A673 (cell line): Measurements from ENCODE around the gene FCHSD2. TPM values are rescaled to one million over a fixed set of nuclear protein-coding genes. Genes with fewer than 3 reads are reported as not detected.
A peak's percentile ranks its signal among the peaks of the same experiment; 100 is the strongest.

Experiments used
- BruUV-seq: library from RNA; stranded (reverse); fragments of 400-500 nt; replicated peaks from 2 replicates; lab custom pipeline; 2021; lab: Mats Ljungman, UMichigan
- CTCF ChIA-PET: fragments of 300-600 bp; sonication (Branson Sonifier 250); formaldehyde crosslinking; loops from one replicate; lab custom pipeline; 2022; ENCODE audit warnings: antibody characterized with exemption; lab: Charles Lee
- POLR2A ChIA-PET: fragments of 300-600 bp; sonication (Branson Sonifier 250); formaldehyde crosslinking; loops from one replicate; lab custom pipeline; 2022; ENCODE audit warnings: antibody characterized with exemption; ENCODE audit not compliant: low non-redundant PET; lab: Charles Lee
- DNase-seq: peaks from one replicate; pipeline ENCODE4 v3.0.0-alpha.2; 2015; ENCODE audit warnings: low spot score
- H3K27ac ChIP-seq: fragments of 200-600 bp; sonication (generic); 2 replicates; pipeline ENCODE4 v1.5.1; 2016; ENCODE audit warnings: mixed run types, low read depth, mild to moderate bottlenecking, mixed read lengths, antibody characterized with exemption, low read length; ENCODE audit not compliant: poor library complexity, severe bottlenecking
- H3K27me3 ChIP-seq: fragments of 200-600 bp; sonication (generic); replicated peaks from 2 replicates; pipeline ENCODE4 v1.6.1; 2017; ENCODE audit warnings: mixed run types, low read depth, mild to moderate bottlenecking, mixed read lengths, antibody characterized with exemption, low read length; ENCODE audit not compliant: insufficient read depth, poor library complexity
- H3K36me3 ChIP-seq: fragments of 200-600 bp; sonication (generic); 2 replicates; pipeline ENCODE4 v1.6.1; 2016; ENCODE audit warnings: mixed run types, mild to moderate bottlenecking, mixed read lengths, antibody characterized with exemption, low read length; ENCODE audit not compliant: insufficient read depth, poor library complexity, severe bottlenecking
- H3K4me1 ChIP-seq: fragments of 200-600 bp; sonication (generic); 2 replicates; pipeline ENCODE4 v1.6.1; 2017; ENCODE audit warnings: mixed run types, mild to moderate bottlenecking, mixed read lengths, antibody characterized with exemption, low read length; ENCODE audit not compliant: insufficient read depth, poor library complexity, severe bottlenecking
- H3K4me3 ChIP-seq: fragments of 200-600 bp; sonication (generic); 2 replicates; pipeline ENCODE4 v1.5.1; 2016; ENCODE audit warnings: low read depth, mixed run types, mild to moderate bottlenecking, mixed read lengths, low read length; ENCODE audit not compliant: poor library complexity, severe bottlenecking
- H3K9me3 ChIP-seq: fragments of 200-600 bp; sonication (generic); 2 replicates; pipeline ENCODE4 v1.6.1; 2016; ENCODE audit warnings: mixed run types, low read depth, mild to moderate bottlenecking, mixed read lengths, antibody characterized with exemption, low read length; ENCODE audit not compliant: poor library complexity, severe bottlenecking
- EZH2 ChIP-seq: fragments of 200-600 bp; sonication (generic); IDR thresholded peaks from 2 replicates; pipeline ENCODE4 v1.6.1; 2017; ENCODE audit warnings: borderline replicate concordance, low read depth, mild to moderate bottlenecking, mixed read lengths, antibody characterized with exemption, low read length; ENCODE audit not compliant: poor library complexity, severe bottlenecking
- intact Hi-C: fragments of 100-400 bp; cut with micrococcal nuclease; formaldehyde crosslinking; loops from one replicate; pipeline ENCODE4 v1.10.0; 2022; ENCODE audit not compliant: unreplicated experiment
- total RNA-seq: library from RNA; stranded (reverse); gene quantifications from 2 replicates; pipeline ENCODE4 v1.2.3, GENCODE V29; 2021
- TF ChIP-seq, protein P1 (sequence below): fragments of 300-800, 200-600 bp; sonication (generic); conservative IDR thresholded peaks from 2 replicates; pipeline ENCODE4 v1.5.1; 2017; ENCODE audit warnings: low read depth, mild to moderate bottlenecking, antibody characterized with exemption, low read length, moderate library complexity, mixed read lengths

FCHSD2 gene
- total RNA-seq, 1 experiment from 2014 or later, result 44.7 TPM

DNA sequence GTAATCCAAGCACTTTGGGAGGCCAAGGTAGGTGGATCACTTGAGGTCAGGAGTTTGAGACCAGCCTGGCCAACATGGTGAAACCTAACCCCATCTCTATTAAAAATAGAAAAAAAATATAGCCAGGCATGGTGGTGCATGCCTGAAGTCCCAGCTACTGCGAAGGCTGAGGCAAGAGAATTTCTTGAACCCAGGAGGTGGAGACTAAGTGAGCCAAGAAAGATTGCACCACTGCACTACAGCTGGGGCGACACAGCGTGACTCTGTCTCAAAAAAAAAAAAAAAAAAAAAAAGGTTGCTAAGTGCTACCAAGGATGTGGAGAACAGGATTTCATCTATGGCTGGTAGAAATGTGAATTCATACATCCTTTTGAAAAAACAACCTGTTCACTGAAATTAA lies 291.3 kb downstream of the FCHSD2 start:
- CTCF ChIA-PET, result no interaction called here

DNA sequence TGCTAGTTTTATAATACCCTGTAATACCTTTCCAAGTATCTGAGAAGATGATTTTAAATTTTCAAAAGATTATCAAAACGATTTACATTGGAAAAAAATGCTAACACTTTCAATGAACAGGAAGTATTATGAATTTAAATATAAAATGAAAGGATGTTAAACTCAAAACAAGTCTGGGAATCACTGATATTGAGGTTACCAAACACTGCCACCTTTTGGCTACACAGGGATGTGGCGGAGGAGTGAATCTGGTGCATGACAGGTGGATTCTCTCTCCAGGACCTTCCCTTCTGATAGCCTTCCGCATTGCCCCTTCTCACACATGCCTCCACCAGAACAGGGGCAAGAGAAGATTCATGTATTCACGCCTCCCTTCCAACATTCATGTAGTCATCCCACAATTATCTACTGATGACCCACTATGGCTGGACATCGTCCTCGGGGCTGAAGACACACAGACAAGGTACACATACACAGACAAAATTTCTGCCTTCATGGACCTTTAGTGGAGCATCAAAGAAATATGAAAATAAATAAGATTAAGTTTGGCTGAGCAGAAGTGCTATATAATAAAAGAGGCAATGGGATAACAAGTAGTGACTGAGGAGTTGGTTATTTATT lies 293.2 kb downstream of the FCHSD2 start:
- Histone ChIP-seq H3K9me3 (no peaks in the 10 kb centered on the region), H3K27me3 (no peaks in the 10 kb centered on the region), H3K27ac (no peak overlapping the region), H3K36me3 (no peaks in the 10 kb centered on the region), H3K4me1 (no peaks in the 10 kb centered on the region), H3K4me3 (no peak overlapping the region)
- intact Hi-C loops, result no loop called here
- ChIA-PET POLR2A (no interaction called here), CTCF (interaction anchor here (1.2 kb wide), 1 partner anchor 21 kb away, joined by 3 read pairs; no protein-coding TSS in a partner anchor)
- DNase-seq, result peak; percentile 60
- BruUV-seq, result no TSS peak
- no peak for TF ChIP-seq EZH2
- TF ChIP-seq, protein P1, sequence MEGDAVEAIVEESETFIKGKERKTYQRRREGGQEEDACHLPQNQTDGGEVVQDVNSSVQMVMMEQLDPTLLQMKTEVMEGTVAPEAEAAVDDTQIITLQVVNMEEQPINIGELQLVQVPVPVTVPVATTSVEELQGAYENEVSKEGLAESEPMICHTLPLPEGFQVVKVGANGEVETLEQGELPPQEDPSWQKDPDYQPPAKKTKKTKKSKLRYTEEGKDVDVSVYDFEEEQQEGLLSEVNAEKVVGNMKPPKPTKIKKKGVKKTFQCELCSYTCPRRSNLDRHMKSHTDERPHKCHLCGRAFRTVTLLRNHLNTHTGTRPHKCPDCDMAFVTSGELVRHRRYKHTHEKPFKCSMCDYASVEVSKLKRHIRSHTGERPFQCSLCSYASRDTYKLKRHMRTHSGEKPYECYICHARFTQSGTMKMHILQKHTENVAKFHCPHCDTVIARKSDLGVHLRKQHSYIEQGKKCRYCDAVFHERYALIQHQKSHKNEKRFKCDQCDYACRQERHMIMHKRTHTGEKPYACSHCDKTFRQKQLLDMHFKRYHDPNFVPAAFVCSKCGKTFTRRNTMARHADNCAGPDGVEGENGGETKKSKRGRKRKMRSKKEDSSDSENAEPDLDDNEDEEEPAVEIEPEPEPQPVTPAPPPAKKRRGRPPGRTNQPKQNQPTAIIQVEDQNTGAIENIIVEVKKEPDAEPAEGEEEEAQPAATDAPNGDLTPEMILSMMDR, result peak; percentile 85

More for the DNA sequence above, 291.3 kb downstream of the FCHSD2 start:
- H3K27ac ChIP-seq, result no peak overlapping the region
- intact Hi-C loops, result no loop called here
- H3K36me3 ChIP-seq, result no peaks in the 10 kb centered on the region
- TF ChIP-seq, protein P1, result no peak
- no peak for TF ChIP-seq EZH2
- no peaks in the 10 kb centered on the region for H3K27me3 ChIP-seq
- no peak for DNase-seq
- no peaks in the 10 kb centered on the region for H3K4me1 ChIP-seq
- no TSS peak for BruUV-seq
- H3K9me3 ChIP-seq, result no peaks in the 10 kb centered on the region
- H3K4me3 ChIP-seq, result no peak overlapping the region
- POLR2A ChIA-PET, result no interaction called here

DNA sequence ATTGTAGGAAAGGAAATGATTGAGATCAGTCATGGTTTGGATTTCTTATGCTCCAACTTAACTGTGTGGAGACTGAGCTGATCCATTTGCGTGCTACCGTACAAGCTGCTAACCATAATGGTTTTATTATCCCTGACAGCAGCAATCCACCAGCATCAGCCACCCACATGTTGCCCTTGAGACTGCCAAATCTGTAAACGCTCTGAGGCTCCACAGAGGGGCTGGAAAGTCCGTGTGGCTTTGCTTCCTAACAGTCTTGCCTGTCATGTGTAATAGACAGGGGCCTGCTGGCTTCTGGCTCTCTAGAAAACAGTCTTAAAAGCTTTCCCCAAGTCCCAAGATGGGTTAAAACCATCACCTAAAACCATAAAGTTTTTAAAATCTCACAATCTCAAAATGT lies 297.8 kb downstream of the FCHSD2 start:
- intact Hi-C loops, result no loop called here
- TF ChIP-seq EZH2, result no peak
- TF ChIP-seq, protein P1, result no peak
- Histone ChIP-seq H3K27ac (no peak overlapping the region), H3K4me1 (no peaks in the 10 kb centered on the region), H3K4me3 (no peak overlapping the region), H3K9me3 (no peaks in the 10 kb centered on the region), H3K36me3 (peaks cover 11% of the 10 kb centered on the region), H3K27me3 (no peaks in the 10 kb centered on the region)
- ChIA-PET POLR2A (interaction anchor here (0.8 kb wide), 1 partner anchor 313 kb away, joined by 5 read pairs; no protein-coding TSS in a partner anchor), CTCF (no interaction called here)
- DNase-seq, result no peak
- BruUV-seq, result no TSS peak
